KMS-11 (cell line): Measurements from ENCODE around the gene WFIKKN2.

Experiments used
- H2AFZ ChIP-seq: fragments of 200-600 bp; sonication (generic); 2 replicates; pipeline ENCODE4 v1.6.1; 2016; ENCODE audit warnings: antibody characterized with exemption, mixed run types, low read depth
- H3K27ac ChIP-seq: fragments of 200-600 bp; sonication (generic); 2 replicates; pipeline ENCODE4 v1.6.1; 2016; ENCODE audit warnings: mild to moderate bottlenecking, mixed run types
- H3K27me3 ChIP-seq: fragments of 200-600 bp; sonication (generic); 2 replicates; pipeline ENCODE4 v1.6.1; 2017; ENCODE audit warnings: mild to moderate bottlenecking, low read depth, mixed run types, moderate library complexity; ENCODE audit not compliant: insufficient read depth
- H3K36me3 ChIP-seq: fragments of 200-600 bp; sonication (generic); 2 replicates; pipeline ENCODE4 v1.6.1; 2017; ENCODE audit warnings: mild to moderate bottlenecking, mixed run types; ENCODE audit not compliant: insufficient read depth
- H3K4me1 ChIP-seq: fragments of 200-600 bp; sonication (generic); 2 replicates; pipeline ENCODE4 v1.6.1; 2016; ENCODE audit warnings: mild to moderate bottlenecking, low read depth, mixed run types; ENCODE audit not compliant: poor library complexity, severe bottlenecking
- H3K4me2 ChIP-seq: fragments of 200-600 bp; sonication (generic); 2 replicates; pipeline ENCODE4 v1.7.0; 2016; ENCODE audit warnings: mild to moderate bottlenecking, mixed run types
- H3K4me3 ChIP-seq: fragments of 200-600 bp; sonication (generic); IDR thresholded peaks from 2 replicates; pipeline ENCODE4 v1.6.1; 2017; ENCODE audit warnings: low read depth, low read length, mixed read lengths; ENCODE audit not compliant: insufficient read depth
- H3K79me2 ChIP-seq: fragments of 200-600 bp; sonication (generic); 2 replicates; pipeline ENCODE4 v1.6.1; 2016; ENCODE audit warnings: low read depth, mixed run types; ENCODE audit not compliant: insufficient read depth
- H3K9ac ChIP-seq: fragments of 200-600 bp; sonication (generic); 2 replicates; pipeline ENCODE4 v1.6.1; 2016; ENCODE audit warnings: mild to moderate bottlenecking, mixed run types
- H4K20me1 ChIP-seq: fragments of 200-600 bp; sonication (generic); 2 replicates; pipeline ENCODE4 v1.6.1; 2016; ENCODE audit warnings: mild to moderate bottlenecking, mixed run types; ENCODE audit not compliant: insufficient read depth
- CTCF ChIP-seq: fragments of 200-600 bp; sonication (generic); conservative IDR thresholded peaks from 2 replicates; pipeline ENCODE4 v1.6.1; 2017; ENCODE audit warnings: low read depth, mild to moderate bottlenecking, antibody characterized with exemption, low read length, moderate library complexity, mixed read lengths

Gene WFIKKN2

GRCh38 chr17:50891577-50891989, 56.2 kb downstream of the WFIKKN2 start:
- Histone ChIP-seq H3K9ac (no peak overlapping the region), H3K4me2 (no peak overlapping the region), H3K27ac (no peak overlapping the region), H3K27me3 (no peaks in the 10 kb centered on the region), H3K36me3 (no peaks in the 10 kb centered on the region), H3K4me3 (no peak overlapping the region), H2AFZ (no peak overlapping the region), H3K4me1 (no peaks in the 10 kb centered on the region), H4K20me1 (no peaks in the 10 kb centered on the region), H3K79me2 (no peaks in the 10 kb centered on the region)
- TF ChIP-seq CTCF: no peak
